Activated CD4-positive, CD25-positive, alpha-beta regulatory T cell (primary cell): Measurements from ENCODE around the gene ATP5PD.

Experiments
- DNase-seq, 4 experiments: peaks; one replicate each; lab custom pipeline; 2025; lab: John Stamatoyannopoulos, UW

Gene ATP5PD

DNA sequence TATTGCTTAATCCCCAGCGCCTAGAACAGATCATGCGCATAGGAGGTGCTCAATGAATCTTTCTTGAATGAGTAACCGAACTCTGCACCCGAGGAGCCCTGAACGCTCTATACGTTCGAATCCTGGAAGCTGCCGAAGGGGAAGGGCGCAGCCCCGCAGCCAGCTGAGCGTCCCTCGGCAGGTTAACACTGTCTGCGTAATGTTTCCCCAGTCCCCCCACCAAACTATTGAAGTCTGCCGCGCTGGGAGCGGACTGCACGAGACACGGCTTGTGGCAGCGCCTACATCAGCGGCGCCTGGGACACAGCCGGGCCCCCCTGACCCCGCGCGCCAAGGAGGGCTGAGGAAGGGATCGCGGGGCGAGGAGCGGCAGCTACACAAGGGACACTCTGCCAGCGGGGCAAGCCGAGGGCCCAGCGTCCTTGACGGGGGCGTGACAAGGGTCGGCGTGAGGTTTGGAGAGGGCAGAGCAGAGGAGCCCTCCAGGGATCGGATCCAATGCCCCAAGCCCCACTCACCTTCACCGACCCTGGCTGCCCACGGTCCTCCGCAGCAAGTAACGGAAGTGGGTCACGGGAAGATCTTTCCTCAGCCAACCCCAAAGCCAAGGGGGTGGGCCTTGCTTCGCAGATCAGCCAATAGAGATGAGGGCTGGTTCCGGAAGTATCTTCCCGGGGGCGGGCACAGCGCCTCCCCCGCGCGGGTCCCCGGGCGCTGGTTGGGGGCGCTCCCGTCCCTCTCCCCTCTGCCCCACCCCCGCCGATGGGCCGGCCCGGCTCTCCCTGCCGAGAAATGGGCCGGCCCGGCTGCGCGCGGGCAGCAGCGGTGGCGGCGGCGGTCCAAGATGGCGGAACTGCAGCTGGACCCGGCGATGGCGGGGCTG, at the start of gene ATP5PD, which contains the start of gene KCTD2:
ATP5PD (minus strand) TSS at position 563 of the 883 bp plus-strand sequence. CDS start 4,319 bp downstream, outside the sequence.
KCTD2 (plus strand) TSS at position 819 of the 883 bp plus-strand sequence; CDS start at position 845, 26 bp downstream.
- peak; percentile 86 to 90 (median 89) for DNase-seq

GRCh38 chr17:75096082-75096625, 49.4 kb upstream of the ATP5PD start:
- DNase-seq: no peak

- DNase-seq: no peak
These were observed 48.2 kb upstream of the ATP5PD start for GRCh38 chr17:75094871-75095399.

DNA sequence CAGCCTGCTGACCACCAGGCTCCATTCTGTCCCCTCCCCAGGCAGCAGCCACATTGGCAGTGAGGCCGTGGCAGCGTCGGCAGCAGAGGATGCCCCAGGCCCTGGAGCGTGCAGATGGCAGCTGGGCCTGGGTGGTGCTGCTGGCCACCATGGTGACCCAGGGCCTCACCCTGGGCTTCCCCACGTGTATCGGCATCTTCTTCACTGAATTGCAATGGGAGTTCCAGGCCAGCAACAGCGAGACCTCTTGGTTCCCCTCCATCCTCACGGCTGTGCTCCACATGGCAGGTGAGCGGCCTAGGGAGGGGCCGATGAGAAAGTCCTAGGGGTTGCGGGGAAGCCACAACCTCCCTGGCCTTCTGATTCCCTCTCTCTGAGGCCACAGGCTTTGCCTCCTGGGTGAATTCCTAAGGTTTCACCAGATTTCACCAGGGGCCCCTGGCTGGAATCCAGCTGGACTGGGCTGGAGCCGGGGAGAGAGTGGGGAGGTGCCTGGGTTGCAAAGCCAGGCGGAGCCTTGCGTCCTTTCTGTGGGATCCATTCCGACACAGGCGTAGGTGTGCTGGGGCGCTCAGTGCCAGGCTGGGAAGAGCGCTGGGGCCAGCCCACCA, 46.9 kb upstream of the ATP5PD start:
- no peak for DNase-seq

DNA sequence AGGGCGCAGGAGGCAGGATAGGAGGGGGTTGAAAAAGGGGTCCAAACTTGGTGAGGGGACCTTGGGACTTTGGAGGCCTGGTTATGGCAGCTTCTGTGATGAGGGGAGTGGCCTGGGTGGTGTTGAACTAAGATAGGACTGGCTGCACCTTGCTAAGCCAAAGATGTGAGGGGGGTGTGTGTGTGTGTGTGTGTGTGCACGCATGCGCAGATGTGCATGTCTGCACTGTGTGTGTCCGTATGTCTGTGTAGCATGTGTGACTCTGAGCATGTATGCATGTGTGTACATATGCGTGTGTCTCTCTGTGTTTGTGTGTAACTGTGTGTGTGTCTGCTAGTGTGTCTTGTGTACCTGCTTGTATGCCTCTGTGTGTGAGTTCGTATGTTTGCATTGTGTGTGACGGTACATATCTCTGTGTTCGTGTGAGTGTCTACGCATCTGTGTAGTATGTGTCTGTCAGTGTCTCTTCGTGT, 45.1 kb upstream of the ATP5PD start:
- no peak for DNase-seq

GRCh38 chr17:75090871-75091854, 44.4 kb upstream of the ATP5PD start:
- DNase-seq: no peak

GRCh38 chr17:75088465-75089417, 42.0 kb upstream of the ATP5PD start:
- no peak for DNase-seq

- peak in 1 of 4 experiments; percentile 45 for DNase-seq
These were observed 41.0 kb upstream of the ATP5PD start, which contains the start of gene SLC16A5 for GRCh38 chr17:75087558-75088453. Gene SLC16A5 (plus strand): TSS chr17:75087954. CDS start chr17:75093637, 5,683 bp downstream.

GRCh38 chr17:75087182-75087557, 40.4 kb upstream of the ATP5PD start:
- DNase-seq: no peak

DNA sequence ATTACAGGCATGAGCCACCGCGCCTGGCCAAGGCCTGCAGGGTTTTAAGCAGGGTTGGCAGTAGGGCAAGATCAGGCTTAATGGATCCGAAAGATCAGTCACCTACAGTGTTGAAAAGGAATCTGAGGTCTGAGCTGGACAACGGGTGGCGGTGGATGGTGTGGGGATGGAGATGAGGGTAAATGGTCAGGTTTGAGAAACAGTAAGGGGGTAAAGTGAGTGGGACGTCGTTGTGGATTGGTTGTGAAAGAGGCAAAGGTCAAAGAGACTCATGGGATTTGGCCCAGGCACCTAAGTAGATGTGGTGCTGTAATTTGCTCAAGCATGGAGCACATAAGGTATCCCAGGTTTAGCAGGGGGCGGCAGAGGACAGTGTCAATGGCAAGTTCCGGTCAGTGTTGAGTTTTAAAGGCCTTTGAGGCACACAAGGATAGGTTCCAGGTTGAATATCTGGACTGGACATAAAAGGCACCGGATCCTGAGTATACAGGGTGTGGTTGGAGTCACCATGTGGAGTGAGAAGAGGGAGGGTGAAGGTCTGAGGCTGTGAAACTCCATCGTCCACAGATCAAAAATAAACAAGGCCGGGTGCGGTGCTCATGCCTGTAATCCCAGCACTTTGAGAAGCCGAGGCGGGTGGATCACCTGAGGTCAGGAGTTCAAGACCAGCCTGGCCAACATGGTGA, 39.9 kb upstream of the ATP5PD start:
- DNase-seq: no peak

- no peak for DNase-seq
These were observed 37.4 kb upstream of the ATP5PD start for GRCh38 chr17:75084039-75084660.

GRCh38 chr17:75082683-75083082, 35.9 kb upstream of the ATP5PD start:
- no peak for DNase-seq

DNA sequence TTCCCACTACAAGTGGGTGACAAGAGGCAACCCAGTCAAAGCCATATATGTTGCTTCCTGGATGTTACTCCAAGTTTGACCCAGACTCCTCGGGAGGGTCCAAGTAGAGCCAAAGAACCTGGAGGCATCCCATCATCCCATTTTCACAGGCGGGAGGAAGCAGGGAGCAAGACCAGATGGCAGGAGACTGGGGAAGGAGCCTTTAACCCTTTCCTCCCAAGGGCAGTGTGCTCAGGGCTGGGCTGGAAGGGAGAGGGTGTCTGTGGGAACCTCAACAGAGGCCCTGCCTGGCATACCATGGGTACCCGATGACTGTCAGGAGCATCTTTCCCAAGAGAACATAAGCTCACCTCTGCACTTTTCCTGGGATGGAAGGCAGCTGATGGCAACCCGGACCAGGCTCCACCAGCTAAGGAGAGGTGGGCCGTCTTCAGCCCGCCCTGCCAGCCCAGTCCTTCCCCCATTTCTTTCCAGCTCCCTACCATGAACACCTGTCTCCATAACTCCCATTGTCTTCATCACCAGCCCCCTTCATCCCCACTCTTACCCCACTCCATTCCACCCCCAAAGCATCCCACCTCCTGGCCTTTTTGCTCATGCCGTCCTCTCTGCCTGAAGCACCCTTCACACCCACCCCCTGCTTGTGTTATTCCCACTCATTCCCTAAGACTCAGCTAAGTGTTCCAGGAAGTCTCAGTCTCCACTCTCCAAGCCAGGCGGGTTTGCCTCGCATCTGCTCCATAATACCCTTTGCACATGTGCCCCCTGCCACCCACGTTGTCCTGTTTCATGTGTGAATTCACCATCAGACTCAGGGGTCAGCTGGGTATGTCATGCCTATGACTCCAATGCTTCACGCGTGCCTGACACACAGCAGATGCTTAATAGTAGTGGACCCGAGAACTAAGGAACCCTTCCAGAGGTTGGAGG, 35.1 kb upstream of the ATP5PD start:
- no peak for DNase-seq

- DNase-seq: no peak
These were observed 32.2 kb upstream of the ATP5PD start for GRCh38 chr17:75079023-75079373.

DNA sequence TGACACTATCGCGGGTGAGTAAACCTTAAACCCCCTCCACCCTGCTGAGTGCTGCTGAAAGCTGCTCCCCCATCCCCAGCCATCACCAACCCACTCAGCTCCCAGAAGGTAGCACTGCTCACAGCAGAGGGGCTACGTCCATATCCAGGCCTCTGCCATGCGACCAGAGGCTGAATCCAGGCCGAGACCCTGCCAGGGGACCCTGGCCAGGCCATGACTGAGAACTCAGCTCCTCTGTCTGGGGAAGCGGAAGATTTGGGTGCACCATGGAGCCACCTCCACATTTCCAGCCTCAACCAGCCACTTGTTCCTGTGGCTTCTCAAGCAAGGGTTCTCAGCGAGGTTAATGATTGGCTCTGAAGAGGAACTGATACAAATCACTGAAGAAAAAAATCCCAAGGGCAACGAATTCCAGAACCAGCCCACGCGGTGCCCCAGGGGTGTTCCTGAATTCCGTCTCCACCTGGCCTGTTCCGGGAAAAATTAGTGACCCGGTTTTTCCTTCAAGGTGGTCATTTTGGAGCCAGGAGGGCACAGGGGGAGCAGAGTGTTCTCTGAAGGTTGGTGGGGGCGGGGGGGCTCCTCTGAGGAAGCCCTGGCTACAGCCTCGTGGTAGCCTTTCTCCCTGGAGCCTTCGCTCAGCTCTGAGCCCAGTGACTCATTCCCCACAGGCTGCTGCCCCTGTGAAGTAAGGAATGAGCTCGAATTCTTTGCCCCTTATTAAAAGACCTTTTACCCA, 31.7 kb upstream of the ATP5PD start:
- no peak for DNase-seq
